Ectodermal cell (in vitro differentiated cells): Measurements from ENCODE around the gene GABRG3.

Source experiments
- H3K27ac ChIP-seq: 2 replicates; pipeline ENCODE4 v1.7.0; 2013; ENCODE audit warnings: mild to moderate bottlenecking, low read depth, low read length; ENCODE audit not compliant: insufficient read depth, poor library complexity, severe bottlenecking
- H3K27me3 ChIP-seq: 2 replicates; pipeline ENCODE4 v1.7.0; 2013; ENCODE audit warnings: mild to moderate bottlenecking, low read length; ENCODE audit not compliant: insufficient read depth, control insufficient read depth, poor library complexity, severe bottlenecking
- H3K36me3 ChIP-seq: one replicate; pipeline ENCODE4 v1.7.0; 2013; ENCODE audit warnings: low read length; ENCODE audit not compliant: control insufficient read depth, insufficient read depth
- H3K4me1 ChIP-seq: one replicate; pipeline ENCODE4 v1.7.0; 2013; ENCODE audit warnings: low read length; ENCODE audit not compliant: control insufficient read depth, insufficient read depth
- H3K4me3 ChIP-seq: 2 replicates; pipeline ENCODE4 v1.7.0; 2013; ENCODE audit warnings: low read depth, low read length, control low read depth; ENCODE audit not compliant: insufficient read depth
- H3K9me3 ChIP-seq: 2 replicates; pipeline ENCODE4 v1.7.0; 2013; ENCODE audit warnings: mild to moderate bottlenecking, low read length, moderate library complexity; ENCODE audit not compliant: control insufficient read depth
- WGBS, 2 experiments: methylation state at CpG; one replicate each; pipeline ENCODE4 v1.1.7; 2013; ENCODE audit warnings: missing lambda C conversion rate in 2 of 2; 5-methylcytosine and 5-hydroxymethylcytosine counted together

Gene GABRG3

DNA sequence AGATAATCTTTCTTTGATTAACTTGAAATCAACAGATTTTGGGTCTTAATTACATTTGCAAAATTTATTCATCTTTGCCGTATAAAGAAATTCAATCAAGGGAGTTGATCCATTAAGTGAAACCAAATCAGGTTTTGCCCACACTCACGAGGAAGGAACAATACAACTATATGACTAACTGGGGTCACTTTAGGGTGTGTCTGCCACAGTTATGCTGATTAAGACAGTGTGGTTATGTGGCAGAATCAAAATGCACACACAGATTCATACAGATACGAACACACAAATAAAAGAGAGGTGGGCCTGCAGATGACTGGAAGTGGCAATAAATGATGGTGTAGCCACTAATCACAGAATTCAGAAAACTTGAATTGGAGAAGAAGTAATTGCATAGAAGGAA is 543.5 kb downstream of the GABRG3 start:
- Histone ChIP-seq H3K4me3 (no peak overlapping the region), H3K9me3 (no peaks in the 10 kb centered on the region), H3K4me1 (no peaks in the 10 kb centered on the region), H3K36me3 (no peaks in the 10 kb centered on the region), H3K27ac (no peak overlapping the region), H3K27me3 (no peaks in the 10 kb centered on the region)
- 96 to 100% methylated on average over 3 of the region's 3 CpGs for WGBS, 2 experiments

DNA sequence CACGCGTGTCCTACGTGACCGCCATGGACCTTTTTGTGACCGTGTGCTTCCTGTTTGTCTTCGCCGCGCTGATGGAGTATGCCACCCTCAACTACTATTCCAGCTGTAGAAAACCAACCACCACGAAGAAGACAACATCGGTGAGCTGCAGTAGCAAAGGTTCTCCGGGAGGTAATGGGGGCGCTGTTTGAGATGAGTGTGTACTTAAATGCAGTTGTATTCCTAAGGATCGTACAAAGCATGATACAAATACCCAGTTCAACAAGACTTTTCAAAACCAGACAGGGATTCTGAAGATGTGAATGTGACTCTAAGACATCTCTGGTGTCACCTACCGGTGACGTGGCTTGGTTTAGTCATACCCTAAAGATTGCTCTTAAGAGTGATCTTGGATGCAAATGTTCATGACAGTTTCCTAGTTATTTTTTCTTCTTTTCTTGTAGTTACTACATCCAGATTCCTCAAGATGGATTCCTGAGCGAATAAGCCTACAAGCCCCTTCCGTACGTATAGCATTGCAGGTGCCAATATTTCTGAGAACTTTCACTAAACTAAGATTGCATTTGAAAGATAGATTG is 556.6 kb downstream of the GABRG3 start:
- no peaks in the 10 kb centered on the region for H3K27me3 ChIP-seq
- H3K36me3 ChIP-seq = no peaks in the 10 kb centered on the region
- H3K27ac ChIP-seq = no peak overlapping the region
- H3K4me3 ChIP-seq = no peak overlapping the region
- no peaks in the 10 kb centered on the region for H3K9me3 ChIP-seq
- 95% methylated on average over 18 of the region's 18 CpGs for WGBS, 2 experiments
- no peaks in the 10 kb centered on the region for H3K4me1 ChIP-seq

DNA sequence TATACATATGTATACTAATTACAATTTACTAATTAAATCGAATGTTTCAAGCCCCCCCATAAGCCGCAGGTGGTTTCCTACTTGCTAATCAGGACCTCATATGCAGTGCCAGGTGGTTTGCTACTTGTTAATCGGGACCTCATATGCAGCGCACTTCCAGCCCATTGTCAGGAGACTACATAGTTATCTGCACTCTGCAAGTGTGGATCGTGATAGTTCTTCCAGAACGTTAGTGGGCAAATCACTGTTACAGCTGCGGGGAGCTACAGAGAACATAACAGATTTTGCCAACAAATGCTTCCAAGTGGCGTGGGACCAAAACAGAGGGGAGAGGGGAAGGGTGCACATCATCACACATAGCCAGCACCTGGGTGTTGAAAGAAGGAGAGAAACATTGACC is 558.4 kb downstream of the GABRG3 start:
- no peaks in the 10 kb centered on the region for H3K36me3 ChIP-seq
- no peaks in the 10 kb centered on the region for H3K27me3 ChIP-seq
- no peaks in the 10 kb centered on the region for H3K4me1 ChIP-seq
- WGBS, 2 experiments = 94 to 95% methylated on average over 8 of the region's 8 CpGs
- no peaks in the 10 kb centered on the region for H3K9me3 ChIP-seq
- no peak overlapping the region for H3K4me3 ChIP-seq
- H3K27ac ChIP-seq = no peak overlapping the region

DNA sequence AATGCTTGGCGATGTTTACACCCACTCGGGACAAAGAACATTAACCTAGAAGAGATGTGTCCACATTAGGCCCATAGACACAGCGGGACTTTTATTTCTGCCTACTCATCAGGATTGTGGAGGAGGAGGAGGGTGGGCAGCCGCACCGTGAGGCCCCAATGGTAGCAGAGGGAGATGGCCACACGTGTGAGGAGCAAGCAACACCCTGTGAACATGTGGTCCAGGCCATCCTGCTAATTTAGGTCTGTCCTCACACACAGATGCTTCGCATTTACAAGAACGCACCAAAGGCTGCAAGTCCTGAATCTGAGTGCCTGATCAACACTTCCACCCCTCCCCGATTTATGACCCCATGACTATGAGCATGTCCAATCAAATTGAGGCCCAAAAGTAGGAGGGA is 560.0 kb downstream of the GABRG3 start:
- Histone ChIP-seq H3K4me1 (no peaks in the 10 kb centered on the region), H3K27ac (no peak overlapping the region), H3K9me3 (no peaks in the 10 kb centered on the region), H3K4me3 (no peak overlapping the region), H3K27me3 (no peaks in the 10 kb centered on the region), H3K36me3 (no peaks in the 10 kb centered on the region)
- WGBS, 2 experiments = 95 to 96% methylated on average over 9 of the region's 9 CpGs

DNA sequence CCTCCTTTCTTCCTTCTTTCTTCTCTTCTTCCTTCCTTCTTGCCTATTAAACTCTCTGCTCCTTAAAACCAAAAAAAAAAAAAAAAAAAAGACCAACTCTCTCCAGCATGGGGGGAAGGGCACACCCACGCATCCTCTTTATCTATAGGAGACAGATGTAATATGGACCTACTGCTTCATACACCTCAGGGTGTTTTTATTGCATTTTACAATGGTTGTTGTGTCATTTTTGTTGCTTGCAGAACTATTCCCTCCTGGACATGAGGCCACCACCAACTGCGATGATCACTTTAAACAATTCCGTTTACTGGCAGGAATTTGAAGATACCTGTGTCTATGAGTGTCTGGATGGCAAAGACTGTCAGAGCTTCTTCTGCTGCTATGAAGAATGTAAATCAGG is 561.4 kb downstream of the GABRG3 start:
- Histone ChIP-seq H3K27ac (no peak overlapping the region), H3K9me3 (no peaks in the 10 kb centered on the region), H3K36me3 (no peaks in the 10 kb centered on the region), H3K27me3 (no peaks in the 10 kb centered on the region), H3K4me1 (no peaks in the 10 kb centered on the region), H3K4me3 (no peak overlapping the region)
- WGBS, 2 experiments = 98 to 100% methylated on average over 2 to 3 of the region's 3 CpGs

DNA sequence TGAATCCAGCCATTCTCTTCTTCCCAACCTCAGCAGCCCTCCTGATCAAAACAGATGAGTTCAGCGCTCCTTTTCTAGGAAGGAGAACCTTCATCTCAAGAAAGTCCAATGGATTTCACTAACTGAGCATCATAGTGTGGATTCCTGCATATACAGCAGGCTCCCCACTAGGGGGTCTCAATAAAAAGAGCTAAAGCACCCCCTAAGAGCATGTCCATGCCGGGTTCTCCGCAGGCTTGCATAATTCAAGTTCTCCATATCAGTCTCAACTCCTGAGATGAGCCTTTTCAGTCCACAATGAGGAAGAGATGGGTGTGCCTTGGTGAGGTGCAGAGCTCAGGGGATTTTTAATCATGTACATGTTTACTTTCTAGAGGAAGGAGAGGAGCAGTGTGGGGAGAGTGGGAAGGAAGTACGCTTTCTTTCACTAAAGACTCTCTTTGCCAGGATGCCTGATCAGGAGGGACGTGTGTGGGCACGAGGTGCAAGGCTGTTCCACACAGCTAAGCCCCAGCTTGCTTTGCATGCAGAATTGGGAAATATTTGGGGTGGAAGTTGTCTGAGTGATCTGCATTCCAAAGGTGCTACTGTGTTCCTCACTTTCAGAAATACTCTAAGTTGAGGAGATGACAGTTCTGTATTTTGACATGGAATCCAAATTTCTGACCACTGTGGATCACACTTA is 564.6 kb downstream of the GABRG3 start:
- Histone ChIP-seq H3K27me3 (no peaks in the 10 kb centered on the region), H3K27ac (no peak overlapping the region), H3K4me3 (no peak overlapping the region), H3K36me3 (no peaks in the 10 kb centered on the region), H3K9me3 (no peaks in the 10 kb centered on the region), H3K4me1 (no peaks in the 10 kb centered on the region)
- WGBS, 2 experiments = 92 to 94% methylated on average over 6 of the region's 6 CpGs

DNA sequence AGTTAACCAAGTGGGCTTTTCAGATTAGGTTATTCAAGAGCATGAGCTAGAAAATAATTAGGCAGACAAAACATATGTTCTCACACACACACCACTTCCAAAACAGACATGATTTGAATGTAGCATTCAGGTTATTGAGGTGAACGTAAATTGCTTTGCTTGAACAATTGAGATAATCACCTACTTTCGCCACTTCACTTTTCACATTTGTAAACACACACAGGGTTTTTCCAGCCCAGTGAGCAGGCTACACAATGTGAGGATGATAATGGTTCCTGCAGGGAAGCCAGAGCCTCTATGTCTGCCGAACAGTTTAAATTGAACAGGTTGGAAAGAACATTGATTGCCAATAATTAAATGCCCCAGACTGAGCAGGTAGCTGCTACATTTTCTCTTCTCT is 567.3 kb downstream of the GABRG3 start:
- H3K9me3 ChIP-seq = no peaks in the 10 kb centered on the region
- H3K4me3 ChIP-seq = no peak overlapping the region
- H3K27me3 ChIP-seq = no peaks in the 10 kb centered on the region
- no peak overlapping the region for H3K27ac ChIP-seq
- no peaks in the 10 kb centered on the region for H3K4me1 ChIP-seq
- no peaks in the 10 kb centered on the region for H3K36me3 ChIP-seq
- 72 to 79% methylated on average over 2 to 3 of the region's 3 CpGs for WGBS, 2 experiments

DNA sequence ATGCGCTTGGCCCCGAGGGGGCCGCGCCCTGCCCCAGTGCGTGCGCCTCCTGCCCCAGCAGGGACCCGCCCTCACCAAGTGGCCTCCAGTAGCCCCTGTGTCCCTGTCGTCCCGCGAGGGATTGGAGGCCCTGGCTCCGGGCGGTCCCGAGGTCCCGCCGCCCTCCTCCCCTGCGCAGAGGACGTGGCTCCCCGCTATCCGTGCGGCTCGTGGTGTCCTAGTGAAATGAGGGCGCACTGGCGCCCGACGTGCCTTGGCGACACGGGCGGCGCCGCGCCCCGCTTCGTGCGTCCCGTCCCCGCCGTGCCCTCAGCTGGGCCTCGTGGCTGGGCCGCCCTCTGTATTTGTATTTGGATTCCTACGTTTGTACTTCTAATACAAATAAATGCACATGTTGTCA is 570.6 kb downstream of the GABRG3 start:
- Histone ChIP-seq H3K36me3 (no peaks in the 10 kb centered on the region), H3K4me3 (no peak overlapping the region), H3K27ac (no peak overlapping the region), H3K4me1 (no peaks in the 10 kb centered on the region), H3K27me3 (no peaks in the 10 kb centered on the region), H3K9me3 (no peaks in the 10 kb centered on the region)
- WGBS, 2 experiments = 94 to 96% methylated on average over 40 of the region's 40 CpGs

DNA sequence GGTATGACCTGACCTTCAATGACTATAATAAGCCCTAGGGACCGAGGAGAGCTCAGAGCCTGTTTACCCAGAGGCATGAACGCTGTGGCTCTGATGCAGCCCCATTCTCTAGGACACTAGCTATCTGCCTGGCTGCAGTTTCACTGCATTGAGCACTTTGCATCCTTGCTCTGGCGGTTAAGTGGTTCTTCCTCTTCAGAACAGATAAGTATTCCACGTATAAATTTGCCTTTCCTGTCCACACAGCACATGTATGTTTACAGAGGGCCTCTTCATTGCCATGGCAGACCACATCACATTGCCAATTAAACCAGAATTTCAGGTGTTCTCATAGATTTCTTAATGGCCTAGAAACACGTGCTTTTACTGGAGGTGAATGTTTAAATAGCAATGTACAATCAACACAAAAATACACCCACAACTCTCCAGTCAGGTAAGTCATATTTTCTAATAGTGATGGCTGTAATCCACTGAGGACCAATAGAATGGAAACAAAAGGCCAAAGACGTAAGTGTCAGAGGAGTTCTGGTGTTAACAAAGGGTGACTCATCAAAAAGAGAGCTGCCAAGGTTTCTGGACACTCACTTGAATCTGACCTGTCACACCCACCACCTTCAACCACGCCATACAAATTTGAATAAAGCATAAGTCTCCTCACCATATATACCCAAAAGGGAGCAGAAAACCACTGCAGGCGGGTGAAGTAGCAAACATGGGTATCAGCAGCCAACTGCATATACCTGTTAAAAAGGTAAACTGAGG is 574.7 kb downstream of the GABRG3 start:
- Histone ChIP-seq H3K27me3 (no peaks in the 10 kb centered on the region), H3K9me3 (no peaks in the 10 kb centered on the region), H3K36me3 (no peaks in the 10 kb centered on the region), H3K4me1 (no peaks in the 10 kb centered on the region), H3K4me3 (no peak overlapping the region), H3K27ac (no peak overlapping the region)
- WGBS, 2 experiments = 91 to 92% methylated on average over 7 to 8 of the region's 8 CpGs

DNA sequence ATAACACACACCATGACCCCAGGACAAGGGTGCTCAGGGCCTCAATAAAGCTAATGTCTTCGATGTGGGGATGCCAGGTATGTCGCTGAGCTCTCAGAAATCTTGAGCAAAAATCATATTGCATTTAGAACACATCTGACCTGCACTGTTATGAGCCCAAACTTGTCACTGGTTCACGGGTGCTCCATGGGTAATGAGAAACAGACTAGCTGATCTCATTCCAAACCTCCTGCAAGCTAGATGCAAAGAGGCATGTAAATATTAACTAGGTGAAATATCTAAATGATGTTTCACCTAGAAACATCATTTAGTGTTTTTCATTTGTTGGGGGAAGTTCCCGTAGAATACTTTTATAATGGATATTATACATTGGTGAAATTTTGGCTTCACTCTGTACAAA is 578.8 kb downstream of the GABRG3 start:
- no peak overlapping the region for H3K4me3 ChIP-seq
- H3K9me3 ChIP-seq = no peaks in the 10 kb centered on the region
- no peaks in the 10 kb centered on the region for H3K36me3 ChIP-seq
- no peak overlapping the region for H3K27ac ChIP-seq
- no peaks in the 10 kb centered on the region for H3K4me1 ChIP-seq
- H3K27me3 ChIP-seq = no peaks in the 10 kb centered on the region
- WGBS, 2 experiments = 94 to 100% methylated on average over 3 to 4 of the region's 4 CpGs
